Stimulated activated CD4-positive, alpha-beta T cell treated with anti-CD3 and anti-CD28 coated beads, Interleukin-2, amount 100 ng/mL, for 48 hours (primary cell): ENCODE data around the gene TRAM2.
"Not testable (repeated sequence)": the region's sequence is repeated elsewhere in the genome, so short reads cannot be mapped to it uniquely, and the experiment has no call there.

Source experiments
- DNase-seq, 2 donors: peaks; one replicate each; pipeline ENCODE4 v3.0.0-alpha.2; 2020

Gene TRAM2

GRCh38 chr6:52474173-52474572 is 102.7 kb downstream of the TRAM2 start:
- DNase-seq = no peak

GRCh38 chr6:52461194-52461593 is 115.7 kb downstream of the TRAM2 start:
- not testable (repeated sequence) for DNase-seq

GRCh38 chr6:52457096-52457495 is 119.8 kb downstream of the TRAM2 start:
- DNase-seq = no peak

- DNase-seq = no peak
These were observed 122.3 kb downstream of the TRAM2 start for GRCh38 chr6:52454556-52454955.
